Neural progenitor cell (in vitro differentiated cells): ENCODE results near the gene RAI14.

Source experiments
- EZH2 ChIP-seq: fragments of 200-600 bp; sonication (generic); IDR thresholded peaks from 2 replicates; pipeline ENCODE4 v1.6.1; 2017; ENCODE audit warnings: antibody characterized with exemption, mild to moderate bottlenecking, moderate library complexity
- EZH2phosphoT487 ChIP-seq: fragments of 200-600 bp; sonication (generic); IDR thresholded peaks from 2 replicates; pipeline ENCODE4 v1.6.1; 2017; ENCODE audit warnings: antibody characterized with exemption
- TF ChIP-seq, protein P1 (sequence below): fragments of 200-600 bp; sonication (generic); IDR thresholded peaks from 2 replicates; pipeline ENCODE4 v1.5.1; 2017; ENCODE audit warnings: antibody characterized with exemption, mild to moderate bottlenecking

DNA sequence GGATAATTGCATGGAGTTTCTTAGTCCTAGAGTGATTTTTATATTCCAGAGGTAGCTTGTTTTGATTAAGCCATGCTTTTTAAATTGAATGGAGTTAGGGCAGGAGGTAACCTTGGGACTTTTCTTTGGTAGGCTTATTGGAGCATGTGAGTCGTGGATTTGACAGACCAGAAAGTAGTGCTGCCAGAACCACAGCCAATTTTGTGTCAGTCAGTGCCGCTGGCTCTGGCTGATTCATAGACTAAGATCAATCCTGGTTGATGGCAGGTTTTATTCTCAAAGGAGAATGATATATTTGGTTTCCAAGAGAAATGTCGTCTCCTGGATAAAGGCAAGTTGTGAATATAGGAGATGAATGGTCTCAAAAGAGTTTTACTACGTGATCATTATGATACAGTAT lies 20.3 kb downstream of the RAI14 start:
- TF ChIP-seq, protein P1, sequence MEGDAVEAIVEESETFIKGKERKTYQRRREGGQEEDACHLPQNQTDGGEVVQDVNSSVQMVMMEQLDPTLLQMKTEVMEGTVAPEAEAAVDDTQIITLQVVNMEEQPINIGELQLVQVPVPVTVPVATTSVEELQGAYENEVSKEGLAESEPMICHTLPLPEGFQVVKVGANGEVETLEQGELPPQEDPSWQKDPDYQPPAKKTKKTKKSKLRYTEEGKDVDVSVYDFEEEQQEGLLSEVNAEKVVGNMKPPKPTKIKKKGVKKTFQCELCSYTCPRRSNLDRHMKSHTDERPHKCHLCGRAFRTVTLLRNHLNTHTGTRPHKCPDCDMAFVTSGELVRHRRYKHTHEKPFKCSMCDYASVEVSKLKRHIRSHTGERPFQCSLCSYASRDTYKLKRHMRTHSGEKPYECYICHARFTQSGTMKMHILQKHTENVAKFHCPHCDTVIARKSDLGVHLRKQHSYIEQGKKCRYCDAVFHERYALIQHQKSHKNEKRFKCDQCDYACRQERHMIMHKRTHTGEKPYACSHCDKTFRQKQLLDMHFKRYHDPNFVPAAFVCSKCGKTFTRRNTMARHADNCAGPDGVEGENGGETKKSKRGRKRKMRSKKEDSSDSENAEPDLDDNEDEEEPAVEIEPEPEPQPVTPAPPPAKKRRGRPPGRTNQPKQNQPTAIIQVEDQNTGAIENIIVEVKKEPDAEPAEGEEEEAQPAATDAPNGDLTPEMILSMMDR = no peak
- no peak for TF ChIP-seq EZH2
- no peak for TF ChIP-seq EZH2phosphoT487
